HCT116 (cell line): ENCODE results near the gene SEC62. TPM values are rescaled to one million over a fixed set of nuclear protein-coding genes. Genes with fewer than 3 reads are reported as not detected.

Experiments used
- ATAC-seq: fragments of 200-7000 bp; cut with Tn5 transposase; 2 replicates; pipeline ENCODE4 v1.9.1; 2020; ENCODE audit warnings: mild to moderate bottlenecking, moderate library complexity
- BruUV-seq: library from RNA; stranded (reverse); fragments of 400-500 nt; replicated peaks from 2 replicates; lab custom pipeline; 2021; lab: Mats Ljungman, UMichigan
- CTCF ChIA-PET: fragments of 300-600 bp; sonication (Branson Sonifier 250); formaldehyde crosslinking; loops from one replicate; lab custom pipeline; 2021; ENCODE audit warnings: antibody characterized with exemption; lab: Charles Lee
- POLR2A ChIA-PET: fragments of 300-600, 350-600 bp; sonication (Branson Sonifier 250); formaldehyde crosslinking; loops from one replicate; lab custom pipeline; 2021; ENCODE audit warnings: antibody characterized with exemption; lab: Charles Lee
- RAD21 ChIA-PET, 2 experiments: fragments of 300-600 bp; sonication (Branson Sonifier 250); formaldehyde crosslinking; loops; one replicate each; lab custom pipeline; 2023; ENCODE audit warnings: low total read pairs in 2 of 2; ENCODE audit not compliant: uncharacterized antibody in 2 of 2, unreplicated experiment in 2 of 2, low non-redundant PET in 1 of 2; lab: Charles Lee
- DNase-seq: peaks from one replicate; pipeline ENCODE4 v3.0.0-alpha.2; 2010; ENCODE audit warnings: low read depth, low spot score
- H2AFZ ChIP-seq: fragments of 200-600 bp; shearing (Covaris generic), sonication (generic); 2 replicates; pipeline ENCODE4 v1.6.1; 2017; ENCODE audit warnings: low read depth, mixed run types, mixed read lengths, antibody characterized with exemption, low read length; ENCODE audit not compliant: poor library complexity, severe bottlenecking
- H3K27ac ChIP-seq: 2 replicates; pipeline ENCODE4 v1.5.1; 2012; ENCODE audit warnings: low read depth, low read length
- H3K27me3 ChIP-seq: fragments of 200-600 bp; sonication (generic); 2 replicates; pipeline ENCODE4 v1.6.1; 2016; ENCODE audit warnings: mixed run types, low read length, mixed read lengths; ENCODE audit not compliant: insufficient read depth
- H3K36me3 ChIP-seq, 2 experiments: fragments of 200-500 bp in 1 of 2; fragments of 200-600 bp in 1 of 2; sonication (Bioruptor generic) in 1 of 2; sonication (generic) in 1 of 2; 2 replicates each; pipeline versions ENCODE4 v1.5.1 to v1.6.1; 2014 to 2016; ENCODE audit warnings: low read length in 2 of 2, inconsistent platforms in 1 of 2, mixed read lengths in 1 of 2, mixed run types in 1 of 2; ENCODE audit not compliant: insufficient read depth in 2 of 2, control insufficient read depth in 1 of 2
- H3K4me1 ChIP-seq, 2 experiments: fragments of 200-600 bp in 1 of 2; sonication (generic) in 1 of 2; 2 replicates each; pipeline versions ENCODE4 v1.5.1 to v1.6.1; 2012 to 2017; ENCODE audit warnings: low read length in 2 of 2, inconsistent platforms in 1 of 2, mild to moderate bottlenecking in 1 of 2, mixed read lengths in 1 of 2, mixed run types in 1 of 2, moderate library complexity in 1 of 2; ENCODE audit not compliant: insufficient read depth in 2 of 2, control insufficient read depth in 1 of 2
- H3K4me2 ChIP-seq: fragments of 200-600 bp; sonication (generic); 2 replicates; pipeline ENCODE4 v1.6.1; 2017; ENCODE audit warnings: mixed run types, low read length, mixed read lengths
- H3K4me3 ChIP-seq, 2 experiments: fragments of 200-600 bp in 1 of 2; sonication (generic) in 1 of 2; replicated peaks in 1 of 2; 2 replicates each; pipeline ENCODE4 v1.5.1; 2011 to 2016; ENCODE audit warnings: low read length in 2 of 2, control low read depth in 1 of 2, low read depth in 1 of 2, mild to moderate bottlenecking in 1 of 2, mixed read lengths in 1 of 2, mixed run types in 1 of 2
- H3K79me2 ChIP-seq: fragments of 200-600 bp; sonication (generic); 2 replicates; pipeline ENCODE4 v1.6.1; 2017; ENCODE audit warnings: mild to moderate bottlenecking, mixed run types, low read length, moderate library complexity, mixed read lengths; ENCODE audit not compliant: insufficient read depth
- H3K9ac ChIP-seq: fragments of 200-600 bp; sonication (generic); 2 replicates; pipeline ENCODE4 v1.6.1; 2016; ENCODE audit warnings: low read length, mixed read lengths
- H3K9me2 ChIP-seq: fragments of 200-600 bp; sonication (generic), shearing (Covaris generic); 2 replicates; pipeline ENCODE4 v1.6.1; 2017; ENCODE audit warnings: mixed run types, mild to moderate bottlenecking, moderate library complexity; ENCODE audit not compliant: insufficient read depth
- H3K9me3 ChIP-seq, 2 experiments: fragments of 200-500 bp in 1 of 2; fragments of 200-600 bp in 1 of 2; sonication (Bioruptor generic) in 1 of 2; sonication (generic) in 1 of 2; 2 replicates each; pipeline ENCODE4 v1.6.1; 2014 to 2017; ENCODE audit warnings: low read length in 2 of 2, mixed read lengths in 2 of 2, inconsistent platforms in 1 of 2, low read depth in 1 of 2, mild to moderate bottlenecking in 1 of 2, mixed run types in 1 of 2, moderate library complexity in 1 of 2; ENCODE audit not compliant: control insufficient read depth in 1 of 2, insufficient read depth in 1 of 2
- H4K20me1 ChIP-seq: fragments of 200-600 bp; sonication (generic), shearing (Covaris generic); 2 replicates; pipeline ENCODE4 v1.6.1; 2017; ENCODE audit warnings: mixed run types, mild to moderate bottlenecking, moderate library complexity; ENCODE audit not compliant: insufficient read depth
- ATF3 ChIP-seq: IDR thresholded peaks from 2 replicates; pipeline ENCODE4 v1.6.1; 2012
- CBX3 ChIP-seq: IDR thresholded peaks from 2 replicates; pipeline ENCODE4 v1.6.1; 2012; ENCODE audit warnings: low read depth
- CEBPB ChIP-seq: IDR thresholded peaks from 2 replicates; pipeline ENCODE4 v1.6.1; 2012; ENCODE audit warnings: low read depth
- CTCF ChIP-seq, 3 experiments: fragments of 200-600 bp in 1 of 3; sonication (generic) in 1 of 3; IDR thresholded peaks in 2 of 3; conservative IDR thresholded peaks in 1 of 3; 2 replicates each; pipeline ENCODE4 v1.5.1; 2012 to 2017; ENCODE audit warnings: low read depth in 2 of 3, low read length in 2 of 3, antibody characterized with exemption in 1 of 3, borderline replicate concordance in 1 of 3, control low read depth in 1 of 3, mild to moderate bottlenecking in 1 of 3, mixed read lengths in 1 of 3, mixed run types in 1 of 3, moderate library complexity in 1 of 3; ENCODE audit not compliant: insufficient read depth in 1 of 3
- EGR1 ChIP-seq: IDR thresholded peaks from 2 replicates; pipeline ENCODE4 v1.6.1; 2012; ENCODE audit warnings: low read depth
- ELF1 ChIP-seq: IDR thresholded peaks from 2 replicates; pipeline ENCODE4 v1.6.1; 2012; ENCODE audit warnings: low read depth, borderline replicate concordance
- EZH2 ChIP-seq: fragments of 200-600 bp; sonication (generic); IDR thresholded peaks from 2 replicates; pipeline ENCODE4 v1.6.1; 2017; ENCODE audit warnings: antibody characterized with exemption, mixed run types
- JUND ChIP-seq: IDR thresholded peaks from 2 replicates; pipeline ENCODE4 v1.6.1; 2012
- POLR2A ChIP-seq: IDR thresholded peaks from 2 replicates; pipeline ENCODE4 v1.7.0; 2011; ENCODE audit warnings: borderline replicate concordance; ENCODE audit not compliant: insufficient read depth, insufficient read length; ENCODE audit errors: extremely low read depth
- RAD21 ChIP-seq: IDR thresholded peaks from 2 replicates; pipeline ENCODE4 v1.6.1; 2012; ENCODE audit warnings: low read depth, mild to moderate bottlenecking
- SP1 ChIP-seq: IDR thresholded peaks from 2 replicates; pipeline ENCODE4 v1.6.1; 2012; ENCODE audit warnings: low read depth
- SRF ChIP-seq: IDR thresholded peaks from 2 replicates; pipeline ENCODE4 v1.6.1; 2012; ENCODE audit warnings: low read depth
- TCF7L2 ChIP-seq: IDR thresholded peaks from 2 replicates; pipeline ENCODE4 v1.7.0; 2011; ENCODE audit warnings: borderline replicate concordance, inconsistent platforms; ENCODE audit not compliant: insufficient read depth, insufficient read length; ENCODE audit errors: extremely low read depth
- ZNF274 ChIP-seq: fragments of 200-500 bp; sonication (Bioruptor generic); IDR thresholded peaks from 2 replicates; pipeline ENCODE4 v1.6.1; 2014; ENCODE audit warnings: mild to moderate bottlenecking, low read depth, low read length, inconsistent platforms
- intact Hi-C: fragments of 100-400 bp; cut with micrococcal nuclease; formaldehyde crosslinking; loops from 2 replicates; pipeline ENCODE4 v1.10.0; 2022
- total RNA-seq: library from RNA; stranded (reverse); gene quantifications from one replicate; pipeline ENCODE4 v1.2.1, GENCODE V29; 2021; ENCODE audit not compliant: unreplicated experiment
- TF ChIP-seq, protein P1 (sequence below): IDR thresholded peaks from 2 replicates; pipeline ENCODE4 v1.6.1; 2012

SEC62 gene
- total RNA-seq, 1 experiment from 2014 or later = 55.4 TPM

DNA sequence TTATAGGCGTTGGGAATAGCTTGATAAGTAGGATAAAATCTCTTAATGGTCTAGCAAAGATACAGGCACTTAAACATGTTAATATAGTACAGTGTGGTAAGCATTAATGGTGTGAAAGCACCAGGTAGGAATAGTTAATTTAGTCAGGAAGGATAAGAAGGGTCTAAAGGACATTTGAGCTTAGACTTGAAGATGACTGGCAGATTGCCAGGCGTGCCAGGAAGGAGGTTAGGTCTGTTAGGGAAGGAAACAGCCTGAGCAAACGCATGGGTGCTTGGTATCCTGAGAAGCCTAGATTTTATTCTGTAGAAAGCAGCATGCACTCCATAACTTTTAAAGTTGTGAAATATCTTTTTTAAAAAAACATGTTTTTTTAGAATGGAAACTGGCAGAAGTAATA is 17.7 kb downstream of the SEC62 start:
- RAD21 ChIA-PET = no interaction called here
- no TSS peak for BruUV-seq
- Histone ChIP-seq H3K4me1 (no peaks in the 10 kb centered on the region), H3K27ac (no peak overlapping the region), H2AFZ (no peak overlapping the region), H3K9me2 (no peaks in the 10 kb centered on the region), H3K27me3 (no peaks in the 10 kb centered on the region), H3K9ac (no peak overlapping the region), H4K20me1 (no peaks in the 10 kb centered on the region), H3K79me2 (no peaks in the 10 kb centered on the region; the same call in 1 of the 2 replicates), H3K9me3 (no peaks in the 10 kb centered on the region), H3K4me2 (no peak overlapping the region), H3K4me3 (no peak overlapping the region), H3K36me3 (peaks cover 23 to 57% of the 10 kb centered on the region in 2 experiments)
- DNase-seq = no peak
- TF ChIP-seq CTCF (IDR thresholded peaks at IDR 0.05 in 2 of 3, conservative IDR thresholded peaks at IDR 0.05 in 1 of 3; ENCODE audit: borderline replicate concordance in 1 of 3, insufficient read depth in 1 of 3, low read depth in 2 of 3, low read length in 2 of 3) (no peak), EGR1 (no peak), JUND (no peak), CEBPB (no peak), RAD21 (no peak), SRF (no peak), CBX3 (no peak), EZH2 (no peak), ZNF274 (no peak), SP1 (no peak), ATF3 (no peak), POLR2A (no peak), ELF1 (no peak), TCF7L2 (no peak)
- TF ChIP-seq, protein P1, sequence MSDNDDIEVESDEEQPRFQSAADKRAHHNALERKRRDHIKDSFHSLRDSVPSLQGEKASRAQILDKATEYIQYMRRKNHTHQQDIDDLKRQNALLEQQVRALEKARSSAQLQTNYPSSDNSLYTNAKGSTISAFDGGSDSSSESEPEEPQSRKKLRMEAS = no peak
- POLR2A ChIA-PET = no interaction called here
- intact Hi-C loops = no loop called here
- CTCF ChIA-PET = no interaction called here
- ATAC-seq = no peak
